HG02571 (cell line): ENCODE measurements around the gene SIAH3.

ENCODE experiments used
- ATAC-seq: cut with Tn5 transposase; IDR thresholded peaks from one replicate; pipeline ENCODE4 v1.9.1; 2021; ENCODE audit warnings: mild to moderate bottlenecking, moderate library complexity; ENCODE audit not compliant: unreplicated experiment

The SIAH3 gene

DNA sequence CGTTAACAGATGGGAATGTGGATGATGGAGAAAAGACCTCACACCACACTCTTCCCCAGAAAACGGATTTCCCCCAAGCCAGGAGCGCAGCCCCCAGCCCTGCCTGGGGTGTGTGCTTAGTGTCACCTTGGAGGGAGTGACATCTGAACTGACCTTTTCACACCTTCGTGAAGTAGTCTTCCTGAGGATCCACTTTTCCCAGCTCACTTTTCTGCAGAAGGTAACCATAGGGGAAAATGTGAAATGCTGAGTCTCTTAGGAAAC, 26.2 kb downstream of the SIAH3 start:
- no peak for ATAC-seq

DNA sequence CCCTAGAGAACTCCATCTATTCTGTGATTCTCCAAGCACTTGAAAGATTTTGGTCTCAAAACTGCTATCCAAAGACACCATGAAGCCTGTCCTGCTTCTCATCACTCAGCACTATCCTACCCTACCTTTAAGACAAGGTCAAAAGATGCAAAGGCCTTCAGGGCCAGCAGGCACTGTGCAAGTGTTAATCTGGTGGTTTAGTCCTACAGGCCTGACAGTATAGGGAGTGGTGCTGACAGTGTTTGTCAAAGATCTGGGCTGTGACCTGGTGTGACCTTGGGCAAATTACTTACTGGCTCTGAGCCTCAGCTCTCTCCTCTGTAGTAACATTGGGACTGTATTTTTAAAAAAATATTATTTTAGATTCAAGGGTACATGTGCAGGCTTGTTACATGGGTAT, 28.0 kb downstream of the SIAH3 start:
- ATAC-seq: no peak

DNA sequence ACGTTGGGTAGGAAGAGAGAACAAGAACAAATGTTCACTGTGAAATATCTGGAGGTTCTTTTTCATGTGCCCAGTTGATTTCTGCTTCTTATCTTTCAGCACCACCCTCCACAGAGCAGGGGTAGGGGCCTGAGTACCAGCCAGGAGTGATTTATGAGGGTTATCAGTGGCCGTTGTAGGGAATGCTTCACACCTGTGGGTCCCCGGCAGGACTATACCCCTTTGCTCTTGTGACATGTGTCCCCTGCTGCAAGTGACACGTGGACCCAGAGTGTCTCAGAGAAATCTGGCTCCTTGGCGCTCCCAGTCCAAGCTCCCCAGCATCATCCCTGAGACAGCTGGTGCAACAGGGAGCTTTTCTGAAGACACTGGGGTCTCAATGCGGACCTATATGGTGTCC, 29.7 kb downstream of the SIAH3 start:
- ATAC-seq: no peak

DNA sequence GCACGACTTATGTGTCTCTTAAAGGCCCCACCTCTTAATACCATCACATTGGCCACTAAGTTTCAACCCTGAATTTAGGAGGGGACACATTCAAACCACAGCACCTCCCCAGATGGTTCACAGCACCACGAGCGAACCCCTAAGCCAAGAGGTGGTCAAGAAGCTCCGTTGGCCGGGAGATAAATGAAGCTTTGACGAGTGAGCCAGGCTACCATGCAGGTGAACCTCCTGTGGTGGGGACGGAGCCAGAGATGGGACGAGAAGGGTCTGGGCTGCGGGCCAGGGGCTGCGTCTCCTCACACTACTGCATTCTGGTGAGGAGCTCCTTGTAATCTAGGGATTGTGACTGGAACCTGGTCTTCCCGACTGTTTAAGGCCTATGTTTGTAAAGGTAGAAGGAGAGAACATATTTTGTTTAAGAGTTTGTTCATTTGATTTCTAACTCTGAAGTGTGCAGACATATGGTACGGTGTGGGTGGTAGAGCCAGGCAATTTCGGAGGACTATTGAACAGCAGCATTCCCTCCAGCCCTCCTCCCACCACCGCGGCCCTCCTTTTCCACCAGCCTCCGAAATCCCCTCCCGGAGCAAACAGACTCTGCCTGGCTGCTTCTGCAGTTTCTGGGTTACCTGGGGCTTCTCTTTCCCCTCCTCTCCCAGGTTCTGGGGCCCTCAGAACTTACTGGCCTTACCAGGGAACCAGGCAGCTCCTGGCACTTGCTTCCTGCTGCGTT, 31.3 kb downstream of the SIAH3 start:
- no peak for ATAC-seq

DNA sequence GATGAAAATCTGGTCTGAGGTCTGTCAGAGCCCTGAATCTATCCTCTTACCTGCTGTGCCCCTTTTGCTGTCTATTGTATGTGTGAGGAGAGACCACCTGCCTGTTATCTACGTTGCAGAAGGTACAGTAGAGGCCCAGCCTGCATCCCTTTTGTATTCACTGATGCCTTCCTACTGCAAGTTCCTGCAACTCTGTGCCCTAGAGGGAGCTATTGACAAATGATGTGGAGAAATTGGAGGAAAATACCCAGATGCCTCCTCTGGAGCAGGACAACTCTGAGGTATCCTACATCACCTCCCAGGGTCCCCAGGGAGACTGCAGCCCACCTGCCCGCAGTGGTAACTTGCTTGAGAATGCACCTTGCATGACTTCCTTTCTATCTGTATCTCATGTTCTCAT, 33.7 kb downstream of the SIAH3 start:
- ATAC-seq: no peak

DNA sequence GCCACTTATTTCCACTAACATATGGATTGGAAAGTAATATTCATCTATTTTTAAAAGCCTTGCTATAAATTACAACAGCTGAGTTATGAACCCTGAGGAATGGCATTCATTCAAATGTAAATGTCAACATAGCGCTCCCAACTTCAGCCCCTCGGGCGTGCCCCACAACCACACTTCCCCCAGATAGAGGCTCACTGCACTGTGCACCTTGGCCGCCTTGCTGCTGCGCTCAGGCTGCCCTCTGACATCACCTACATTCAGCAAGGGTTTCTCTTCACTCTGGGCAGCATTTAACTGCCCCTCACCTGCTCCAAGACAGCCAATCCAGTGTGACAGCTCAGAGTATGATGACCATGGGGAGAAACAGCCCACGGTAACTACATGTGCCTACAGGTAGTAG, 35.1 kb downstream of the SIAH3 start:
- ATAC-seq: no peak

DNA sequence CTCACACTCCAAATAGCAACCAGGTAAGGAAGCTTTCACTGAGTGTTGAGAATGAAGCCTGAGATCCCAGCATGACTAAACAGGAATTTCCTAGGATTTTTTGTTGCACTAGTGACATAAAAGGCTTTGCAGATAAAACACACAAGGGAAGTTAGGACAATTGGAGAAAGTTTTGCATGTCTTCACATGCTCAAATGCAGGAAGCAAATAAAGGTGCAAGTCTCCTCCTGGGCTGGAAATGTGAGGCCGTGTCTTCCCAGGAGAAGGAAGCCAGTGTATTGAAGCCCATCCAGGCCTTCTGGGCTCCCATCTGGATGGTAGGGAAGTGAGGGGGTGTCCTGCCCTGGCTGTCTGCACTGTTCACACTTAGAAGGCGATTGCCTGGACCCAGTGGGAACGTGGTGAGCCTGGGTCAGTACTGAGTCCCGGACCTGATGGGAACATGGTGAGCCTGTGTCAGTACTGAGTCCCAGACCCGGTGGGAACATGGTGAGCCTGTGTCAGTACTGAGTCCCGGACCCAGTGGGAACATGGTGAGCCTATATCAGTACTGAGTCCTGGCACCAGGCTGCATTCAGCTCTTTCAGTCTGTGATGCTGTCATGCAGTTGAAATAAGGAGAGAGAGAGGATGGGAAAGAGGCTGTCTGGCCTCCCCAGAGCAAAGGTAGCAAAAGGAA, 38.7 kb downstream of the SIAH3 start:
- no peak for ATAC-seq

DNA sequence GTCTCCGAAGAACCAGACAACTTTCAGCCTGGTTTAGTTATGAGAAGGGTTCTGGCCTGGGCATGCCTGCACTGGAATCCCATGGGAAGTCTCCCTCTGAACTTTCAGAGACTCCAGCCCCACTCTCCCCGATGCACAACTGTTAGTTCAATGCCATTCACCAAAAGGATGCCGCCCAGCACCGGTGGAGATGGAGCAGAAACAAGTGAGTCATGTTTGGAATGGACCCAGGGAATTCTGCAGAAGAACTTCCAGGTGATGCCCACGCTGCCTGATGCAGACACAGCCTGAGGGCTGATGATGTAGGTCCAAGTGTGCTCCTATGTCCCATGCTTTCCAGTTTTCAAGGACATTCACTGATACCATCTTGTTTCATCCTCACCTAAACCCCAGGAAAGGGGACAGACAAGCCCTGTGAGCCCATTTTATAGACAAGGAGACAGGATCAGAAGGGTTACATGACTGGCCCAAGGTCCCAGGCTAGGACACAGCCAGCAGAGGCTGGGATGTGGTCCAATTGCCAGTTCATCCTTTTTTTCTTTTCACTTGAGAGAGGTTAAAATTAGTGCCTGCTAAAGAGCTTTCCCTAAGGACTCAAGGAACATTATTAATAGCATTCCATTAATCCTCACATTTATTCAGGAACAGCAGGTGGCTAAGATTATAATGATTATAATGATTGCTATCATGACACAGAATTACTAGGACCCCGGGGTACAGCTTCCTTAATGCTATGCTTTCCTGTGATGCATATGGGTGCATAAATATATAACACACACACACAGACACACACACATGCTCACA, 39.5 kb downstream of the SIAH3 start:
- ATAC-seq: no peak

DNA sequence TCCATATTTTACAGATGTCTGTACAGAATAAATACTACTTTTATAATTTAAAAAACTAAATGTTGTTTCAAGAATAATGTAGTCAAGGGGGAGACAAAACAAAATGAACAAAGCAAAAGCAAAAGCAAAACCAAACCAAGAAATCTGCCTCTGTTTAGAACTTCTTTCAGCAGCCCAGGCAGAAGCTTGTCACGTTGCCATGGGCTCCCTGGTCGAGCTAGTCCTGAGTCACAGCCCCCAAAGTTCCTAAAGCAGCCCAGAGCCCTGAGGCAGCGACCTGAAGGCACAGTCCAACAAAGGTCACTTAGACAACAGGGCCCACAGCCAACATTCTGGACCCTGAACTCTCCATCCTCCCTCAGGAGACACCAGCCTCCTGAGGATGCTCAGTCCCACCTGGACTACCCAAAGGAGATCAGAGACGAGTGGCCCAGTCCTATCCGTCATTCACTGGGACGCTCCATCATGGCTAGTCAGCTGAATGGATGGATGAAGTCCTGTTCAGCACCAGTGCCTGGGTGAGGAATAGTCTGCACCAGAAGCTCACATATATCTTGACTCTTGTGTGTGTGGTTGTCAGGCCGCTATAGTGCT, 41.7 kb downstream of the SIAH3 start:
- no peak for ATAC-seq

DNA sequence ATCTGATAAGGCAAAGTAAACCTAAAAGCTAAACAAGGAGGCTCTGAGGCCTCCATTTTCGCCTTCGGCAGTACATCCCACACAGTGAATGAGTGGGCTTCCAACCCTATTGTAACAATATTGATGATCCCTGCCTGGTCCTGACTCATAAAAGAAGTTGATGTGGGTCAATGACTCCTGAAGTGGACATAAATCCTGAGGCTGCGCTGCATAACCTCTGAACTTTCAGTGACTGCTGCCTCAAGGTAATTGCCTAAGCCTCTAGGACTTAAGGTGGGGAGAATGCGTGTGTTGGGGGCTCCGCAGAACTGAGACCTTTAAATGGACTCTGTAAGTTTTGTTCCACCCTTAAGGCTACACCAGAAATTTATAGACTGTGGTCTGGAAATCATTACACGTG, 42.6 kb downstream of the SIAH3 start:
- no peak for ATAC-seq

DNA sequence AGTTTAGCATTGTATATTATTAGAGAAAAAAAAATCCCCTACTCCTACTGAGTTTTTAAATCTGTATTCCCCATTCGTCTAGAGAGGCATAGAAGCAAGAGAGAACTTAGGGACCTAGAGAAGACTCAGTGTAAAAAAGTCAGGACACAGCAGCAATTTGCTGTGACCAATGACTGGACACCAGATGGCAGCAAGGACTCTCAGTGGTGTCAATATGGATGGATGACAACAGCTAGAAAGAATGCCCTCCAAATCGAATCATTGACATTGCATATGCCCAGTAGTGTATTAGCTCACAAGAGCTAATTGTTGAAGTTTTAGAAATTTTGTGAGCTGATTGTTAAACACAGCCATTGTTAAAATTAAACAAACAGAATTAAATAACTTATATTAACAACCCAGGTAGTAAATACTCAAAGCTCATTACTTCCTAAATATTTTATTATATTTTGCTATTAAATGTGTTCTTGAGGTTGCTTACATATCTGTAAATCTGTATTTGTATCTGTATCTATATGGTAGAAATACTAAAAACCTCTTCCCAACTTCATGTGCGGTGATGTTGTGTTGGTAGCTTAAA, 43.9 kb downstream of the SIAH3 start:
- ATAC-seq: no peak

DNA sequence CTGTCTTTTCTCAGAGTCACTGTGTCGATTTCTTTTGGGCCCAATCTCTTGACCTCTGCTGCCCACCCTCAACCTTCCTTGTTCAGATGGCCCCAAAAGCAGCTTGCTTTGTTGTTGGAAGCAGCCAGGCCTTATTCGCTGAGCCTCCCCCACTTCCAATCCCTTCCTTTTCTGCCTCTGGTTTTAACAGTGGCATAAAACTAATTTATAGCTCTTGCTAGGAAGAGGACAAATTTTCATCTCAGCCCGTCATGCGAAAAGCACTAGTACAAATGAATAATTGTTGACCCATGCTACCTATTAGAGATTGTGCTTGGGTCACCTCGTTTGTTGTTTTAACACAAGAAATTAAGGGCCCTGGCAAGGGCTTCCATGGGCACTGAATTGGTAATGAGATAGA, 51.1 kb downstream of the SIAH3 start:
- ATAC-seq: no peak

DNA sequence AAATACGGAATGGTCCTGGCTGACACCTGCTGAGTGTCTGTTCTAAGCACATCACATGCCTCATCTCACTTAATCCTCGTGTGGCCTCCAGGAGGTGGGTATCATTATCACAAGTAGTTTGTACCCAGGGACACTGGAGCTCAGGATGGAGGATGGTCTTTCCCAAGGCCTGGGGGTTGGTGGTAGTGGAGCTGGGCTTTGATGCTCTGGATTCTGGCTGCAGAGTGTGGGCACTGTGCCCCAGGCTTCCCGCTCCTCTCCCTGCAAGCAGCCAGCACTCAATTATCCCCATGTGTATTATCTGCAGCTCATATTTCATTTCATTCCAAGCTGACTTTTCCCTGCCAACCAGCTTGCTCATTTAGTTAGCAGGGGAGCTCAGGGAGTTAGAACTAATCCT, 52.1 kb downstream of the SIAH3 start:
- ATAC-seq: no peak

DNA sequence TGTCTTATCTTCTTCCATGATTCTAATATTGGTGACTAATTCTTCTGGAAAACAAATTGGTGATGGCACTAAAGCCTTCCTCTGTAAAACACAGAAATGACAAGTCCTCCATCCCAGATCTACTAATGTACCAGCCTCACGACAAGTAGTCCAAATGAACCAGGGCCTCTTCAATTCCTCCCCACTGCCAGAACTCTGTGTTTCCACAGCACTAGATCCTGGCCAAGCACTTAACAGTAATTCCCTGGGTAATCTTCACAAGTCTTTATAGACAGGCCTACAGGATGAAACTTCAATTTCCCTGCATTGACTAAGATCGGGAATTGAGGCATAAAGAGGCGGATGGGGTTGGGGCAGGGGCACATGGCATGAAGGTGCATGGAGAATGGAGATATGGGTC, 52.7 kb downstream of the SIAH3 start:
- no peak for ATAC-seq

DNA sequence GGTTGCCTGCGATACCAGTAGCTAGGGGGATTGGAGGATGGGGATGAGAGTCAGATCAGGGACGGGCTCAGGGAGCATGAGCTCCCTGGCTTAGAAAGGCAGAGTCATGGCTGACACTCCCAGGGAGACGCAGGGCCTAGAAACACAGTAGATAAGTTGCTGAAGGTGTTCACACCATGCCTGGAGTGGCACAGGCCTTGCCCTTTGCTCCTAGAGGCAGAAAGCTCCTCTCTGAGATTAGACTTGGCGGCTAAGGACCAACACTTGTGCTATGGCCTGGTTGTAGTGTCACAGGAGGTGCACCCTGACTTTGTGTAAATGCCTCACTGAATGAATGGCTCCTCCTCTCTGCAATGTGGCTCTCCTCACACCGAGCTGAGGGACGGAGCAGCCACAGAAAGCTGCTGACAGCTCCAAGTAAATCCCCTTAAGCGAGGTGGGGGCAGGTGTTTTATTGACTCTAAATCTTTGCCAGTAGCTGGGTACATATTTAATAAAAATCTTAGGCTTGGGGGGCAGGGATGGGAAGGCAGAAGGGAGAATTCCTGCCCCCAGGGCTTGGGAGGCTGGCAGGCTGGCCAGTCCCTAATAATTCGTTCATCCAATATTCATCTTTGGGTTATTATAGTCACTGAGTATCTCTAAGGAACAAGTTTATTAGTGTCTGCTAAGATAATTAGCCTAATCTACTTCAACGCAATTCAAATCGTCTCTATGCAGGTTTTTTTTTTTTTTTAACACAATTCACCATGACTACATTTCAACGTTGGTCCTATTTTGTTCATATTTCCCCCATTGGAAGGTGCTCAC, 54.9 kb downstream of the SIAH3 start:
- no peak for ATAC-seq

DNA sequence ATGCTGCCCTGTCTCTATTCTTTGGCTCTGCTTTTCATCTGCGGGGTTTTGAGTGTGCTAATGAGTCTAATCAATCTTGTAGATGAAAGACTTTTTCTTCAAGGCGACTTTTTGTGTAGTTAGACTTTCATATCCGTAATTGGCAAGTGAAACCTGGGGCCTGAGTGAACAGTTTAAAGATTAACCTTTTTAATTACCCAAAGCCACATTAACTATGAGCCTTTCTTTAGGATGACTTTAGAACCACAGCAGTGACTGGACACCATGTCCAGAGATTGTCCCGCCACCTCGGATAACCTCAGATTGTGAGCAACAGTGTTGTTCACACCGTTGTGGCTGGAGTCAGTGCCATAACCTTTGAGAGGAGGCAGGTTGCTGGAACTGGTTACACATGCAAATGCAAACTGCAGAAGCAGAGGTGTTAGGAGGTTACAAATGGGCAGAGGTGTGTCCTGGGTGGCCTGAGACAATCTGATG, 58.7 kb downstream of the SIAH3 start:
- ATAC-seq: no peak

DNA sequence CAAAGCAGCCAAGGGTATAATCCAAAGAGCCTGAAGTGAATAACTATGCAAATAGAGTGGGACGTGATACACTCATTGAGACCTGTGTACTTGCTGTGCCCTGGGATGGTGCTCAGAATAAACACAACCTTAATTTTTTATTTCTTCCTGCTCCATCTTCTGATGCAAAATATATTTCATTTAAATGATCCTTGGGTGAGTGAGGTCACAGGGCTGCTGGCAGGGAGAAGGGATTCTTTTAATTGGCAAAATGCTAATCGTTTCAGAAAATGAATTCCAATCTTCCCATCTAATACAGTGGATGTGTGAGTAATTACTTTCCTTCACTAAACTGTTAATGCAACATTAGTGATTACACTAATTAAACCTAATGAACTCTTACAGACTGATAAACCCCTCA, 63.5 kb downstream of the SIAH3 start:
- ATAC-seq: no peak

DNA sequence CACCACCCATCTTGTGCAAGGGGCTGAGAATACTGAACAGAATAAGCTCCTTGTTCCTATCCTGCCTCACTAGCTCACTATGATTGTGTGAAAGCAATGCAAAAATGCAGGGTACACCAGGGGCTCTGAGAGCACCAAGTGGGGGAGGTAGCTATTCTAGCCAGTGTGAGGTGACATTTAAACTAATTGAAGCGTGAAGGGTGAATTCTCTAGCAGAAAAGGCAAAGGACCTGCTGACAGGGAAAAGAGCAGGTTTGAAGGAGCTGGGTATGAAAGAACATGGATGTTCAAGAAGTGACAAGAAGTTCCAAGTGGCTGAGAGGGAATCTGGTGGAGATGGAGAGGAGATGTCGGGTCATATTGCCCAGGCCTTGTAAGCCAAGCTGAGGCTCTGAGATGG, 64.2 kb downstream of the SIAH3 start:
- ATAC-seq: no peak

DNA sequence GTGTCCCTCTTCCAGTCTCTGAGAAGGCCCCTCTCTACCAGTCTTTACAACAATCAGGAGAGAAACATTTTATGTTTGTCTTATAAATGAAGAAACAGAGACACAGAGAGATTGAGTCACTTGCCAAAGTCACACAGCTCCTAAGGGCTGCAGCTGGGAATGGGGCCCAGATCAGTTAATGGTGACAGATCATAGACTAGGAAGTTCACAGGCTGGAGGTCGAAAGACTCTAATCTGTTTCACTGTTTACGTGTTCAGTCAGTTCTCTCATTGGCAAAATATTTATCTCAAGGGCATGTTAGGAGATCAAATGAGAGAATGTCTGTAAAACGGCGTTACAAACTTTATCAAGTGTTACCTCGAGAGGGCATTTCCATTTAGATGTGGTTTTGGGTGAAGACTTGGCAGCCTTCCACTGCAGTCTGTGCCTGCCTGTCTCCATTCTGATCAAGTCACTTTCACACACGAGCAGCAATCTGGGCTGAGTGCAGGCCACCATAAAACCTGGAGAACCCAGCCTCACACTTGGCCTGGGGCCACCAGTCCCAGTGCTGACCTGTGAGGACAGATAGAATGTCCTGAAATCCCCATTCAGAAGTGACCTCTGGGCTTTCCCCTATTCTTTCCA, 65.1 kb downstream of the SIAH3 start:
- no peak for ATAC-seq
